Suprapubic skin (tissue), 3 donors: ENCODE measurements around the gene ARHGDIG.

ENCODE experiments used
- CTCF ChIP-seq, 2 donors: fragments of 200-600 bp in 1 of 2; fragments of 450-650 bp in 1 of 2; sonication (generic) in 1 of 2; IDR thresholded peaks; one replicate each; pipeline ENCODE4 v1.5.1; 2016 to 2019; ENCODE audit warnings: antibody characterized with exemption in 2 of 2, mild to moderate bottlenecking in 1 of 2, moderate library complexity in 1 of 2
- EP300 ChIP-seq: sonication (generic); formaldehyde crosslinking; IDR thresholded peaks from one replicate; pipeline ENCODE4 v1.6.1; 2017; ENCODE audit warnings: antibody characterized with exemption
- POLR2A ChIP-seq, 2 donors: fragments of 450-650 bp; IDR thresholded peaks; one replicate each; pipeline ENCODE4 v1.6.1; 2017; ENCODE audit warnings: antibody characterized with exemption in 2 of 2, mild to moderate bottlenecking in 2 of 2, moderate library complexity in 2 of 2

- peak; percentile 21 to 37 for TF ChIP-seq CTCF (IDR thresholded peaks at IDR 0.05)
- peak; percentile 70 to 95 for TF ChIP-seq POLR2A (IDR thresholded peaks at IDR 0.05)
- TF ChIP-seq EP300: no peak
Observed at GRCh38 chr16:234468-235305, 45.7 kb upstream of the ARHGDIG start, which contains the start of gene FAM234A.
